HG02642 (cell line): ENCODE results near the gene MYL3.

Source experiments
- ATAC-seq: cut with Tn5 transposase; IDR thresholded peaks from one replicate; pipeline ENCODE4 v1.9.1; 2021; ENCODE audit warnings: mild to moderate bottlenecking; ENCODE audit not compliant: unreplicated experiment, poor library complexity

The MYL3 gene

GRCh38 chr3:46866720-46867549, 3.7 kb upstream of the MYL3 start:
- no peak for ATAC-seq

- ATAC-seq = no peak
Measured at GRCh38 chr3:46866032-46866595, 2.9 kb upstream of the MYL3 start.

GRCh38 chr3:46865546-46865945, 2.3 kb upstream of the MYL3 start:
- ATAC-seq = no peak

- no peak for ATAC-seq
Measured at GRCh38 chr3:46865031-46865507, 1.8 kb upstream of the MYL3 start.

GRCh38 chr3:46864061-46864881, 1.0 kb upstream of the MYL3 start:
- no peak for ATAC-seq

GRCh38 chr3:46862369-46863025, 747 bp downstream of the MYL3 start:
- no peak for ATAC-seq

GRCh38 chr3:46861605-46862368, 1.5 kb downstream of the MYL3 start:
- ATAC-seq = no peak

GRCh38 chr3:46860810-46861604, 2.2 kb downstream of the MYL3 start:
- no peak for ATAC-seq

GRCh38 chr3:46860017-46860809, 3.0 kb downstream of the MYL3 start:
- ATAC-seq = no peak

- ATAC-seq = no peak
Measured at GRCh38 chr3:46859001-46859710, 4.1 kb downstream of the MYL3 start.

- no peak for ATAC-seq
Measured at GRCh38 chr3:46858456-46858855, 4.8 kb downstream of the MYL3 start.

GRCh38 chr3:46857485-46858341, 5.5 kb downstream of the MYL3 start:
- ATAC-seq = no peak

- ATAC-seq = no peak
Measured at GRCh38 chr3:46856576-46857471, 6.4 kb downstream of the MYL3 start.

GRCh38 chr3:46854555-46854991, 8.7 kb downstream of the MYL3 start:
- ATAC-seq = no peak
